PFSK-1 (cell line): ENCODE results near the gene TGM1.

ENCODE experiments used
- SIN3A ChIP-seq: IDR thresholded peaks from 2 replicates; pipeline ENCODE4 v1.6.1; 2012; ENCODE audit warnings: mild to moderate bottlenecking, low read length, moderate library complexity, borderline replicate concordance; ENCODE audit not compliant: insufficient read depth
- TF ChIP-seq, protein P1 (sequence below), 2 experiments: IDR thresholded peaks; 2 replicates each; pipeline versions ENCODE4 v1.6.1 to v1.8.0; 2011 to 2012; ENCODE audit warnings: low read depth in 2 of 2, low read length in 2 of 2, control low read depth in 1 of 2, inconsistent platforms in 1 of 2, mild to moderate bottlenecking in 1 of 2, moderate library complexity in 1 of 2; ENCODE audit not compliant: insufficient read depth in 1 of 2

DNA sequence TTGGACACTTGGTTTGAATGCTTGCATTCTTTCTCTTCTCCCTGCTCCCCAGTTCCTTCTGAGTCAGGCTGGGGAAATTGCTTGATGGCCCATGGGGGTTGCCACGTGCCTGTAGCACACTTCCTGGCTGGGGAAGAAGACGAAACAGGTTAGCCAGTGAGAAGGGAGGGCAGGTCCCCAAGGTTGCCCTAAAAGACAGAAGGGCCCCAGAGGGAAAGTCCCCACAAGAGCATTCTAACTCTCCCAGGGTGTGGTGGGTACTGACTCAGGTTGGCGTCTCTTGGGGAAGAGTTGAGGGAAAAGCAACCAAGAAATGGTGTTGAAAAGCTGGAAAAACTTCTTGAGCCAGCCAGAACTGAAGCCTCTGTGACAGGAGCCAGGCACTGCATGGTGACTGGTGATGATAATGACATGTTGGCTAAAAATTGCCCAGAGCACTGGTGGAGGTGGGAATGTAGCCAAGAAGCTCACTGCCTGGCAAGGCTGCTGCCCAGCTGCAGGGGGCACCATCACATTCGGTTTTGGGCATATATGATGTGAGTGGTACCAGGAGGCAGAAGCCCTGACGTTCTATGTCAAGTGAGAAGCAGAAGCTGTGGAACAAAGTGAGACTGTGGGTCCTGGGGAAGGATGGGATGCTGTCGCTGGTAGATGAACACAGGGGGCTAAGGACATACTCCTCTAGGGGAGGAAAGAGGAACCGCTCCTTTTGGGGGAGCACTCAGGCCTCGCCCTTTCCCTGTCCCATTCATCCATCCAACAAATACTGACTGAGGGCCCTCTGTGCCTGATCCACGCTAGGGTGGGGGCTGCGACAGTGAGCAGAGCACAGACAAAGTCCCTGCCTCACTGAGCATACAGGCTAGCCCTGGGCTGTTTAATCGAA is 16.6 kb upstream of the TGM1 start:
- TF ChIP-seq, protein P1, sequence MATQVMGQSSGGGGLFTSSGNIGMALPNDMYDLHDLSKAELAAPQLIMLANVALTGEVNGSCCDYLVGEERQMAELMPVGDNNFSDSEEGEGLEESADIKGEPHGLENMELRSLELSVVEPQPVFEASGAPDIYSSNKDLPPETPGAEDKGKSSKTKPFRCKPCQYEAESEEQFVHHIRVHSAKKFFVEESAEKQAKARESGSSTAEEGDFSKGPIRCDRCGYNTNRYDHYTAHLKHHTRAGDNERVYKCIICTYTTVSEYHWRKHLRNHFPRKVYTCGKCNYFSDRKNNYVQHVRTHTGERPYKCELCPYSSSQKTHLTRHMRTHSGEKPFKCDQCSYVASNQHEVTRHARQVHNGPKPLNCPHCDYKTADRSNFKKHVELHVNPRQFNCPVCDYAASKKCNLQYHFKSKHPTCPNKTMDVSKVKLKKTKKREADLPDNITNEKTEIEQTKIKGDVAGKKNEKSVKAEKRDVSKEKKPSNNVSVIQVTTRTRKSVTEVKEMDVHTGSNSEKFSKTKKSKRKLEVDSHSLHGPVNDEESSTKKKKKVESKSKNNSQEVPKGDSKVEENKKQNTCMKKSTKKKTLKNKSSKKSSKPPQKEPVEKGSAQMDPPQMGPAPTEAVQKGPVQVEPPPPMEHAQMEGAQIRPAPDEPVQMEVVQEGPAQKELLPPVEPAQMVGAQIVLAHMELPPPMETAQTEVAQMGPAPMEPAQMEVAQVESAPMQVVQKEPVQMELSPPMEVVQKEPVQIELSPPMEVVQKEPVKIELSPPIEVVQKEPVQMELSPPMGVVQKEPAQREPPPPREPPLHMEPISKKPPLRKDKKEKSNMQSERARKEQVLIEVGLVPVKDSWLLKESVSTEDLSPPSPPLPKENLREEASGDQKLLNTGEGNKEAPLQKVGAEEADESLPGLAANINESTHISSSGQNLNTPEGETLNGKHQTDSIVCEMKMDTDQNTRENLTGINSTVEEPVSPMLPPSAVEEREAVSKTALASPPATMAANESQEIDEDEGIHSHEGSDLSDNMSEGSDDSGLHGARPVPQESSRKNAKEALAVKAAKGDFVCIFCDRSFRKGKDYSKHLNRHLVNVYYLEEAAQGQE (IDR thresholded peaks at IDR 0.05; ENCODE audit: insufficient read depth in 1 of 2, low read depth in 2 of 2, low read length in 2 of 2), result no peak
- TF ChIP-seq SIN3A, result no peak
